ENCODE measurements around the gene PRKG1.

The PRKG1 gene

GRCh38 chr10:51109801-51110533, 35.7 kb downstream of the PRKG1 start:
- DNase-seq (ENCODE audit: low read depth): no peak
- H3K4me3 ChIP-seq (ENCODE audit: low read depth, low read length): no peak overlapping the region
- TF ChIP-seq, protein P1, sequence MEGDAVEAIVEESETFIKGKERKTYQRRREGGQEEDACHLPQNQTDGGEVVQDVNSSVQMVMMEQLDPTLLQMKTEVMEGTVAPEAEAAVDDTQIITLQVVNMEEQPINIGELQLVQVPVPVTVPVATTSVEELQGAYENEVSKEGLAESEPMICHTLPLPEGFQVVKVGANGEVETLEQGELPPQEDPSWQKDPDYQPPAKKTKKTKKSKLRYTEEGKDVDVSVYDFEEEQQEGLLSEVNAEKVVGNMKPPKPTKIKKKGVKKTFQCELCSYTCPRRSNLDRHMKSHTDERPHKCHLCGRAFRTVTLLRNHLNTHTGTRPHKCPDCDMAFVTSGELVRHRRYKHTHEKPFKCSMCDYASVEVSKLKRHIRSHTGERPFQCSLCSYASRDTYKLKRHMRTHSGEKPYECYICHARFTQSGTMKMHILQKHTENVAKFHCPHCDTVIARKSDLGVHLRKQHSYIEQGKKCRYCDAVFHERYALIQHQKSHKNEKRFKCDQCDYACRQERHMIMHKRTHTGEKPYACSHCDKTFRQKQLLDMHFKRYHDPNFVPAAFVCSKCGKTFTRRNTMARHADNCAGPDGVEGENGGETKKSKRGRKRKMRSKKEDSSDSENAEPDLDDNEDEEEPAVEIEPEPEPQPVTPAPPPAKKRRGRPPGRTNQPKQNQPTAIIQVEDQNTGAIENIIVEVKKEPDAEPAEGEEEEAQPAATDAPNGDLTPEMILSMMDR (IDR thresholded peaks at IDR 0.05; ENCODE audit: insufficient read depth, low read depth, low read length, missing control alignments): no peak

- no peak for DNase-seq (ENCODE audit: low read depth)
- no peak overlapping the region for H3K4me3 ChIP-seq (ENCODE audit: low read depth, low read length)
- TF ChIP-seq, protein P1 (IDR thresholded peaks at IDR 0.05; ENCODE audit: insufficient read depth, low read depth, low read length, missing control alignments): no peak
Observed at GRCh38 chr10:51112013-51112412, 37.7 kb downstream of the PRKG1 start.

GRCh38 chr10:51113007-51113406, 38.7 kb downstream of the PRKG1 start:
- H3K4me3 ChIP-seq (ENCODE audit: low read depth, low read length): no peak overlapping the region
- TF ChIP-seq, protein P1 (IDR thresholded peaks at IDR 0.05; ENCODE audit: insufficient read depth, low read depth, low read length, missing control alignments): no peak
- DNase-seq (ENCODE audit: low read depth): no peak

- no peak overlapping the region for H3K4me3 ChIP-seq (ENCODE audit: low read depth, low read length)
- no peak for DNase-seq (ENCODE audit: low read depth)
- TF ChIP-seq, protein P1 (IDR thresholded peaks at IDR 0.05; ENCODE audit: insufficient read depth, low read depth, low read length, missing control alignments): no peak
Observed at GRCh38 chr10:51117053-51117660, 42.9 kb downstream of the PRKG1 start.

GRCh38 chr10:51117794-51118193, 43.5 kb downstream of the PRKG1 start:
- no peak overlapping the region for H3K4me3 ChIP-seq (ENCODE audit: low read depth, low read length)
- TF ChIP-seq, protein P1 (IDR thresholded peaks at IDR 0.05; ENCODE audit: insufficient read depth, low read depth, low read length, missing control alignments): no peak
- no peak for DNase-seq (ENCODE audit: low read depth)

- TF ChIP-seq, protein P1 (IDR thresholded peaks at IDR 0.05; ENCODE audit: insufficient read depth, low read depth, low read length, missing control alignments): no peak
- no peak overlapping the region for H3K4me3 ChIP-seq (ENCODE audit: low read depth, low read length)
- DNase-seq (ENCODE audit: low read depth): no peak
Observed at GRCh38 chr10:51119441-51119840, 45.2 kb downstream of the PRKG1 start.
